Endodermal cell (in vitro differentiated cells): ENCODE measurements around the gene GSDME. TPM values are rescaled to one million over a fixed set of nuclear protein-coding genes. Genes with fewer than 3 reads are reported as not detected.

Experiments used
- DNase-seq: peaks from one replicate; pipeline ENCODE4 v3.0.0-alpha.2; 2017
- H3K27ac ChIP-seq: 2 replicates; pipeline ENCODE4 v1.5.1; 2013; ENCODE audit warnings: mild to moderate bottlenecking, low read depth, low read length, moderate library complexity
- H3K27me3 ChIP-seq: 2 replicates; pipeline ENCODE4 v1.6.1; 2013; ENCODE audit warnings: mild to moderate bottlenecking, low read length, moderate library complexity; ENCODE audit not compliant: insufficient read depth, control insufficient read depth, poor library complexity, severe bottlenecking
- H3K36me3 ChIP-seq: 2 replicates; pipeline ENCODE4 v1.7.0; 2013; ENCODE audit warnings: mild to moderate bottlenecking, low read length, moderate library complexity; ENCODE audit not compliant: control insufficient read depth, insufficient read depth
- H3K4me1 ChIP-seq: one replicate; pipeline ENCODE4 v1.7.0; 2013; ENCODE audit warnings: low read length; ENCODE audit not compliant: control insufficient read depth, insufficient read depth
- H3K4me3 ChIP-seq: 2 replicates; pipeline ENCODE4 v1.5.1; 2013; ENCODE audit warnings: mild to moderate bottlenecking, low read length, moderate library complexity
- H3K9ac ChIP-seq: 2 replicates; pipeline ENCODE4 v1.6.1; 2013; ENCODE audit warnings: mild to moderate bottlenecking, low read length, moderate library complexity; ENCODE audit not compliant: poor library complexity, severe bottlenecking; ENCODE audit errors: extremely low read depth
- H3K9me3 ChIP-seq: 2 replicates; pipeline ENCODE4 v1.6.1; 2013; ENCODE audit warnings: mild to moderate bottlenecking, low read length, moderate library complexity; ENCODE audit not compliant: control insufficient read depth
- H3K27ac Mint-ChIP-seq: 2 replicates; pipeline ENCODE4 v1.8.0; 2020; ENCODE audit warnings: mixed read lengths
- H3K27me3 Mint-ChIP-seq: 2 replicates; pipeline ENCODE4 v1.8.0; 2021; ENCODE audit warnings: mild to moderate bottlenecking, mixed read lengths; ENCODE audit not compliant: insufficient read depth
- H3K36me3 Mint-ChIP-seq: 2 replicates; pipeline ENCODE4 v1.8.0; 2020; ENCODE audit warnings: low read depth, mixed read lengths
- H3K4me1 Mint-ChIP-seq: 2 replicates; pipeline ENCODE4 v1.8.0; 2020; ENCODE audit warnings: mixed read lengths
- H3K4me3 Mint-ChIP-seq: 2 replicates; pipeline ENCODE4 v1.8.0; 2020; ENCODE audit warnings: mild to moderate bottlenecking, moderate library complexity, mixed read lengths
- H3K9me3 Mint-ChIP-seq: 2 replicates; pipeline ENCODE4 v1.8.0; 2020; ENCODE audit warnings: mild to moderate bottlenecking, mixed read lengths
- WGBS, 2 experiments: methylation state at CpG; one replicate each; pipeline versions ENCODE4 v1.1.5 to v1.1.7; 2013; ENCODE audit warnings: missing lambda C conversion rate in 2 of 2, mixed read lengths in 1 of 2; ENCODE audit not compliant: insufficient coverage in 1 of 2, insufficient read length in 1 of 2; 5-methylcytosine and 5-hydroxymethylcytosine counted together
- total RNA-seq, 2 donors: library from RNA; stranded (reverse); fragmentation: NEBNext Ultra II Directional in 1 of 2; extraction: Animal tissue kit (Norgen Biotek cat#: 25700) in 1 of 2; gene quantifications; 2 replicates in 1 of 2; 3 replicates in 1 of 2; pipeline ENCODE4 v1.2.1, GENCODE V29; 2021
- TF ChIP-seq, protein P1 (sequence below): fragments of 200-600 bp; sonication (generic); conservative IDR thresholded peaks from 2 replicates; pipeline ENCODE4 v1.5.0; 2021; ENCODE audit warnings: antibody characterized with exemption, mild to moderate bottlenecking

The GSDME gene
- total RNA-seq, 2 donors from 2014 or later, result 8.9 to 17.9 TPM

DNA sequence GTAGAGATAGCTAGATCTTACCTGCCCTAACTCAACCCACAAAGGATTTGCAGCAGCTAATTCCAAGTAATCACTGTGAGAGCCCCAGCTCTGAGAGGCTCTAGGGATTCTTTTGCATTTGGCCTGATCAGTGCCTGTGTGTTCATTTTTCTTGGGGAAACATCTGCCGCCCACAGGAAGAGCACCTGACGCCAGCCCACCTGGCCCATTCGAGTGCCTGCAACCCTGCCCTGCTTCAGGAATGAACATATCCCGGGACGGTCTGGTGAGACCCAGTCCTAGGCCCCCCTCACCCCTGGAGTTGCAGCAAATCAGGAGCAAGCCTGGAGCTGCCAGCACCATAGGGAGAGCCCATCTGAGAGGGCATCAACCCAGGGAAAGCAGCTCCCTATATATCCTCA is 38.8 kb downstream of the GSDME start:
- H3K36me3 ChIP-seq, result no peaks in the 10 kb centered on the region
- DNase-seq, result peak; percentile 40
- TF ChIP-seq, protein P1, sequence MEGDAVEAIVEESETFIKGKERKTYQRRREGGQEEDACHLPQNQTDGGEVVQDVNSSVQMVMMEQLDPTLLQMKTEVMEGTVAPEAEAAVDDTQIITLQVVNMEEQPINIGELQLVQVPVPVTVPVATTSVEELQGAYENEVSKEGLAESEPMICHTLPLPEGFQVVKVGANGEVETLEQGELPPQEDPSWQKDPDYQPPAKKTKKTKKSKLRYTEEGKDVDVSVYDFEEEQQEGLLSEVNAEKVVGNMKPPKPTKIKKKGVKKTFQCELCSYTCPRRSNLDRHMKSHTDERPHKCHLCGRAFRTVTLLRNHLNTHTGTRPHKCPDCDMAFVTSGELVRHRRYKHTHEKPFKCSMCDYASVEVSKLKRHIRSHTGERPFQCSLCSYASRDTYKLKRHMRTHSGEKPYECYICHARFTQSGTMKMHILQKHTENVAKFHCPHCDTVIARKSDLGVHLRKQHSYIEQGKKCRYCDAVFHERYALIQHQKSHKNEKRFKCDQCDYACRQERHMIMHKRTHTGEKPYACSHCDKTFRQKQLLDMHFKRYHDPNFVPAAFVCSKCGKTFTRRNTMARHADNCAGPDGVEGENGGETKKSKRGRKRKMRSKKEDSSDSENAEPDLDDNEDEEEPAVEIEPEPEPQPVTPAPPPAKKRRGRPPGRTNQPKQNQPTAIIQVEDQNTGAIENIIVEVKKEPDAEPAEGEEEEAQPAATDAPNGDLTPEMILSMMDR, result no peak
- Mint-ChIP-seq H3K4me3 (no peak overlapping the region), H3K4me1 (peaks cover 36% of the 10 kb centered on the region), H3K9me3 (peaks cover 1% of the 10 kb centered on the region), H3K27me3 (peaks cover 1% of the 10 kb centered on the region), H3K27ac (no peak overlapping the region), H3K36me3 (peaks cover 2% of the 10 kb centered on the region)
- H3K4me1 ChIP-seq, result peaks cover 14% of the 10 kb centered on the region
- H3K9me3 ChIP-seq, result peaks cover 4% of the 10 kb centered on the region
- no peaks in the 10 kb centered on the region for H3K27me3 ChIP-seq
- no peak overlapping the region for H3K27ac ChIP-seq
- no peak overlapping the region for H3K9ac ChIP-seq
- 80 to 88% methylated on average over 5 of the region's 5 CpGs for WGBS, 2 experiments
- H3K4me3 ChIP-seq, result no peak overlapping the region

GRCh38 chr7:24717694-24718320 is 39.5 kb downstream of the GSDME start:
- peaks cover 1% of the 10 kb centered on the region for H3K27me3 Mint-ChIP-seq
- TF ChIP-seq, protein P1, result no peak
- Histone ChIP-seq H3K4me3 (no peak overlapping the region), H3K27me3 (no peaks in the 10 kb centered on the region), H3K9me3 (peaks cover 4% of the 10 kb centered on the region), H3K4me1 (peaks cover 14% of the 10 kb centered on the region), H3K9ac (no peak overlapping the region), H3K36me3 (no peaks in the 10 kb centered on the region), H3K27ac (no peak overlapping the region)
- peaks cover 2% of the 10 kb centered on the region for H3K36me3 Mint-ChIP-seq
- peak; percentile 41 for DNase-seq
- H3K27ac Mint-ChIP-seq, result no peak overlapping the region
- H3K9me3 Mint-ChIP-seq, result peaks cover 1% of the 10 kb centered on the region
- H3K4me1 Mint-ChIP-seq, result peaks cover 36% of the 10 kb centered on the region
- H3K4me3 Mint-ChIP-seq, result no peak overlapping the region
- 84 to 95% methylated on average over 3 to 7 of the region's 7 CpGs for WGBS, 2 experiments

DNA sequence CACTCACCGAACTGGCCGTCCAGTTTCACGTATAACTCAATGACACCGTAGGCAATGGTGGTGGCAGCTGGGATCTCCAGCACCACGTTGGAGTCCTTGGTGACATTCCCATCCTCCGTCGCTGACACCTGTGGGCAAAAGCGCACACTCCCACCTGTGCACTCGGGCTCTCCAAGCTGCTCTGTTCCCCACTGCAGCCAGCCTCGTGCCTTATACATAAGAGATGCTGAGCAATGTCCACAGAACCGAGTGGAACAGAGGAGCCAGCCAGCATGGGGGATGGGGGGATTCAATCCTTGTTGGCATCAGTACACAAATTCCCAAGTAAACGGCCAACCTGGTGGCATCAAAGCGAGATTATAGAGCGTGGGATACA is 40.0 kb downstream of the GSDME start:
- Mint-ChIP-seq H3K4me3 (no peak overlapping the region), H3K36me3 (peaks cover 2% of the 10 kb centered on the region), H3K27ac (no peak overlapping the region), H3K9me3 (peaks cover 1% of the 10 kb centered on the region), H3K27me3 (peaks cover 1% of the 10 kb centered on the region), H3K4me1 (peaks cover 34% of the 10 kb centered on the region)
- H3K27me3 ChIP-seq, result no peaks in the 10 kb centered on the region
- H3K9ac ChIP-seq, result no peak overlapping the region
- DNase-seq, result peak; percentile 29
- H3K27ac ChIP-seq, result no peak overlapping the region
- peaks cover 14% of the 10 kb centered on the region for H3K4me1 ChIP-seq
- WGBS, 2 experiments, result 93 to 94% methylated on average over 12 to 14 of the region's 14 CpGs
- no peak overlapping the region for H3K4me3 ChIP-seq
- no peaks in the 10 kb centered on the region for H3K36me3 ChIP-seq
- TF ChIP-seq, protein P1, result no peak
- peaks cover 4% of the 10 kb centered on the region for H3K9me3 ChIP-seq
